ENCODE measurements around the gene SRSF4. TPM values are rescaled to one million over a fixed set of nuclear protein-coding genes. Genes with fewer than 3 reads are reported as not detected.
A peak's percentile ranks its signal among the peaks of the same experiment; 100 is the strongest.

SRSF4 gene
- polyA plus RNA-seq, 1 experiment, result 45.6 TPM

DNA sequence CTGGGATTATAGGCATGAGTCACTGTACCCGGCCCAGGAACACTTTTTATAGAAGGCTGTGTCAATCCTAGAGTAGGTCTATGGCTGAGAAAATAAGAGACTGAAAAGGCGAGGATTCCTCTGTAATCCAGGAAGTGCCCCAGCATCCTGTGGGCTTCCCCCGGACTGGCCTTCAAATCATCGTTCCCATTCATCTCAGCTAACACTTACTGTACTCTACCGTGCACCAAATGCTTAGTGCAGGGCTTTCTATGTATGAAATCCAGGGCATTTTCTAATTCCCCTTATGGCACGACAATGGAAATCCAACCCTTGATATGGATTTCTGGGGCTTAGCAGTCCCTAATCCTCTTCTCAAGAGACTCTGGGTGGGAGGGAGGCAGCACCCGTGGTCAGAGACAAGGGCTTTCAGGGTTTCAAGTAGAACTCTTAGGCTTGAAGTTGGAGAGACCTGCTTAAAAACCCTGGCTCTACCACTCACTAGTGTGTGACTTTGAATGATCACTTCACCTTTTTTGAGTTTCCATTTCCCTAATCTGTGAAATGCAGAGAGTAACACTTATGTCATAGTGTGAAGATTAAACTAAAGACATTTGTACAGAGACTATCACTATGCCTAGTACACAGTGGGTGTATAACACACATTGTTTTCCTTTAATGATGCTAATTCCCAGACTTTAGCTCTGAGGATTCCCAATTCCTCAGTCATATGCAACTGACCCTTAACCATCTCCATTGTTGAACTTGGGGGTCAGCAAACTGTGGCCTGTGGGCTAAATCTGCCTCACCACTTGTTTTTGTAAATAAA, 28.8 kb upstream of the SRSF4 start:
- no peak overlapping the region for H3K27ac ChIP-seq (ENCODE audit: low read depth, low read length)
- no peaks in the 10 kb centered on the region for H3K27me3 ChIP-seq (ENCODE audit: control insufficient read depth, insufficient read depth, low read length)
- no peak overlapping the region for H3K4me3 ChIP-seq (ENCODE audit: low read depth, low read length)
- TF ChIP-seq, protein P1, sequence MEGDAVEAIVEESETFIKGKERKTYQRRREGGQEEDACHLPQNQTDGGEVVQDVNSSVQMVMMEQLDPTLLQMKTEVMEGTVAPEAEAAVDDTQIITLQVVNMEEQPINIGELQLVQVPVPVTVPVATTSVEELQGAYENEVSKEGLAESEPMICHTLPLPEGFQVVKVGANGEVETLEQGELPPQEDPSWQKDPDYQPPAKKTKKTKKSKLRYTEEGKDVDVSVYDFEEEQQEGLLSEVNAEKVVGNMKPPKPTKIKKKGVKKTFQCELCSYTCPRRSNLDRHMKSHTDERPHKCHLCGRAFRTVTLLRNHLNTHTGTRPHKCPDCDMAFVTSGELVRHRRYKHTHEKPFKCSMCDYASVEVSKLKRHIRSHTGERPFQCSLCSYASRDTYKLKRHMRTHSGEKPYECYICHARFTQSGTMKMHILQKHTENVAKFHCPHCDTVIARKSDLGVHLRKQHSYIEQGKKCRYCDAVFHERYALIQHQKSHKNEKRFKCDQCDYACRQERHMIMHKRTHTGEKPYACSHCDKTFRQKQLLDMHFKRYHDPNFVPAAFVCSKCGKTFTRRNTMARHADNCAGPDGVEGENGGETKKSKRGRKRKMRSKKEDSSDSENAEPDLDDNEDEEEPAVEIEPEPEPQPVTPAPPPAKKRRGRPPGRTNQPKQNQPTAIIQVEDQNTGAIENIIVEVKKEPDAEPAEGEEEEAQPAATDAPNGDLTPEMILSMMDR (IDR thresholded peaks at IDR 0.05; ENCODE audit: low read depth, low read length), result no peak
- no peak for DNase-seq (ENCODE audit: low read depth, low spot score)
- CTCF ChIA-PET, result interaction anchor here (1.5 kb wide), 1 partner anchor 8 kb away, joined by 5 read pairs; no protein-coding TSS in a partner anchor
- no peaks in the 10 kb centered on the region for H3K9me3 ChIP-seq (ENCODE audit: control insufficient read depth, insufficient read depth, low read length)
- POLR2A ChIA-PET, result no interaction called here

DNA sequence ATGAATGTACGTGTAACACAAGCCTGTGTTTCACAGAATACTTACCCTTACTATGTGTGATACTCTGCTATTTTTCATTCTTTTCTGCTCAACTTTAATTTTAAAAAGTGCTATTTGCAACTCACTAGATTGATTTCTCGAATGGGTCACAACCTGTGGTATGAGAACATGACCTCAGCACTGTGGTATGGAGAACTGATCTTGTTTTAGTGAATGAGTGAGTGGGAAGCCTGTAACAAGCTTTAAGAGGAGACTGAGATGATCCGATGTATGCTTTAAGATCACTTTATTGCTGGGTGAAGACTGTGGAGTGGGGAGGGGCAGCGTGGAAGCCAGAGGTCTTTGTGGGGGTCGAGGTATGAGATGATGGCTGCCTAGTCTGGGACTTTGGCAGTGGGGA, 27.5 kb upstream of the SRSF4 start:
- POLR2A ChIA-PET, result no interaction called here
- H3K9me3 ChIP-seq (ENCODE audit: control insufficient read depth, insufficient read depth, low read length), result no peaks in the 10 kb centered on the region
- TF ChIP-seq, protein P1 (IDR thresholded peaks at IDR 0.05; ENCODE audit: low read depth, low read length), result no peak
- DNase-seq (ENCODE audit: low read depth, low spot score), result no peak
- H3K27ac ChIP-seq (ENCODE audit: low read depth, low read length), result no peak overlapping the region
- CTCF ChIA-PET, result interaction anchor here (1.4 kb wide), 1 partner anchor 327 kb away, joined by 3 read pairs; no protein-coding TSS in a partner anchor
- no peaks in the 10 kb centered on the region for H3K27me3 ChIP-seq (ENCODE audit: control insufficient read depth, insufficient read depth, low read length)
- no peak overlapping the region for H3K4me3 ChIP-seq (ENCODE audit: low read depth, low read length)

DNA sequence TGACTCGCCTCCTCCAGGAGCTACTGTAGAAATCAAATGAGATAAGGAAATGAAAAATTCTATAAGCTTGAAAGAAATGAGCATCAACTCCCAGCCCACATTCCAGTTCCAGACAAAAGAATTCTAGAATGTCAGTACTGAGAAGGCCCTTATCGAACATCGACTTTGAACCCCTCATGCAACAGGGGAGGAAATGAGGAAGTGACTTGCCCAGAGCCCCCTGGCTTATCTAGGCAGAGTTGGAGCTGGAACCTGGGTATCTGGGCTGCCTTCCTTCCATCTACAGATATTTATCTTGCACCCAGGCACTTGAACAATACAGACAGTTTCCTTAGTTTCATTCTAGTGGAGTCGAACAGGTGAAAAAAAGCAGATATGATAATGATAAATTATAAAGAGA, 26.7 kb upstream of the SRSF4 start:
- TF ChIP-seq, protein P1 (IDR thresholded peaks at IDR 0.05; ENCODE audit: low read depth, low read length), result no peak
- Histone ChIP-seq H3K27me3 (ENCODE audit: control insufficient read depth, insufficient read depth, low read length) (no peaks in the 10 kb centered on the region), H3K9me3 (ENCODE audit: control insufficient read depth, insufficient read depth, low read length) (no peaks in the 10 kb centered on the region), H3K27ac (ENCODE audit: low read depth, low read length) (no peak overlapping the region), H3K4me3 (ENCODE audit: low read depth, low read length) (no peak overlapping the region)
- DNase-seq (ENCODE audit: low read depth, low spot score), result no peak
- ChIA-PET CTCF (interaction anchor here (1.4 kb wide), 1 partner anchor 326 kb away, joined by 3 read pairs; no protein-coding TSS in a partner anchor), POLR2A (no interaction called here)

DNA sequence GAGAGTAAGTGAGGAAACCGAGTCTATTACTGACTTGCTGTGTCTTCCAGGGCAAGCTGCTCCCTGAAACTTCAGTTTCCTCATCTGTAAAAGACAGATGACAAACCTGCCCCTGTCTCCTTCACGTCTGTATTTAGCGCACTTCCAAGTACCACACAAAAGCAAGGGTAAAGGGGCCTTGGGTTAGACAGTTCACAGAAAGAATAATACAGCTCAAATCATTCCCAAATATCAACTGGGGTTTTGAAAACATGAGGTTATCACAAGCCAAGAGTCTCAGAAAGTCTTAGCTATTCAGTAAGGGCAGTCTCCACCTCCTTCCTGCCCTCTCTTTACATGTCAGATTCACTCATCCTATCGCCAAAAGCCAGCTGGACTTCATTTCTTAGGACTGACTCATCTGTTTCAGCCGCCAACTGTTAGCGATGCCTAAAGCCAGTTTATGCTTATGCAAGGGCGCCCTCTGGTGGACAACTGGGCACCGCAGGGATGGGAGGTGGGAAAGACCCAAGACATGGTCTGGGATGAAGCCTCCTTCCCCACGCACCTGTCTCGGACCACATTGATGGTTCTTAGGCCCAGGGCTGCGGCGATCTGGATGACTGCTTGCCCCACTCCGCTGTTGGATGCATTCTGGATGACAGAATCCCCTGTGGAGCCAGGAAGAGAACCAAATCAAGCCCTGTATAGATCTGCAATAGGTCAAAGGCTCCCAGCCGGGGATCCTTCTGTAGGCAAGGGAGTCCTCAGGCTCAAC, 21.1 kb upstream of the SRSF4 start:
- TF ChIP-seq, protein P1 (IDR thresholded peaks at IDR 0.05; ENCODE audit: low read depth, low read length), result peak; percentile 95
- peak overlapping the region; percentile 92 for H3K27ac ChIP-seq (ENCODE audit: low read depth, low read length)
- H3K9me3 ChIP-seq (ENCODE audit: control insufficient read depth, insufficient read depth, low read length), result no peaks in the 10 kb centered on the region
- H3K4me3 ChIP-seq (ENCODE audit: low read depth, low read length), result no peak overlapping the region
- CTCF ChIA-PET, result interaction anchor here (0.6 to 4.6 kb wide), 46 partner anchors 9 to 1701 kb away, joined by 3 to 108 read pairs (median 5); partner anchors contain the start of genes SRSF4 and TMEM200B
- DNase-seq (ENCODE audit: low read depth, low spot score), result peak; percentile 98
- no peaks in the 10 kb centered on the region for H3K27me3 ChIP-seq (ENCODE audit: control insufficient read depth, insufficient read depth, low read length)
- POLR2A ChIA-PET, result interaction anchor here (0.6 to 3.3 kb wide), 6 partner anchors 21 to 336 kb away, joined by 3 to 29 read pairs (median 4); partner anchors contain the start of gene SRSF4
